GM12874 (cell line): ENCODE results near the gene IL1B.

Experiments used
- TF ChIP-seq, protein P1 (sequence below): IDR thresholded peaks from 2 replicates; pipeline ENCODE4 v1.5.1; 2011; ENCODE audit warnings: low read depth, mild to moderate bottlenecking, control low read depth, low read length, moderate library complexity; ENCODE audit not compliant: insufficient read depth

IL1B gene

DNA sequence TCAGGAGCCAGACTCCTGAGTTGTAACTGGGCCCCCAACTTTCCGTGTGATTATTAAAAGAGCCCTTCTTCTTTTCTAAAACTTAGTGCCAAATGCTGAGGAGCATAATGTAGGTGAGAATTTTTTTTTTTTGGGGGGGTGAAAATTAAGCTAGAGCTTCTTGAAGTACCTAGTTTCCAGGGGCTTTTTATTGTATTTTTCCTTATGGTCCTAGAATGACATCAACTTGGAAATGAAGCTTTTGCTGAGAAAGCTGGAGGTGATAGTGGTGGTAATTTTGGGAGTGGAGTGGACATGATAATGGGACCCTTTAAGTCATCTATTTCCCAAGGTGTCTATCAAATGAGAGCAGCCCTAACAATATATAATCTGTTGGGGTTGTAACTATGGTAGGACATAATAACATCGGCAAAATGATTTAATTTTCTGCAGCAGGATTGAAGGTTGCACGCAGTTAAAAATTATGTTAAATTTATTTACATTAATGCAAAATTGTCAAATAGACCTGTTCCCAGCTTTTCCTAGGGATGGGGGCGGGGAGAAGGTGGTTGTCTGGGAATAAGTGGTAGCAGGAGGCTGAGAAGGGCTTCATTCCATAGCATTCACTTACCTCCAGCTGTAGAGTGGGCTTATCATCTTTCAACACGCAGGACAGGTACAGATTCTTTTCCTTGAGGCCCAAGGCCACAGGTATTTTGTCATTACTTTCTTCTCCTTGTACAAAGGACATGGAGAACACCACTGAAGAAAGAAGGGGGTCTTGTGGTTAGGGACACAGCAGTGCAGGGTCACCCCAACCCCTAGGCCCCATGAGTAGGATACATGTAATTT, 5.7 kb downstream of the IL1B start:
- TF ChIP-seq, protein P1, sequence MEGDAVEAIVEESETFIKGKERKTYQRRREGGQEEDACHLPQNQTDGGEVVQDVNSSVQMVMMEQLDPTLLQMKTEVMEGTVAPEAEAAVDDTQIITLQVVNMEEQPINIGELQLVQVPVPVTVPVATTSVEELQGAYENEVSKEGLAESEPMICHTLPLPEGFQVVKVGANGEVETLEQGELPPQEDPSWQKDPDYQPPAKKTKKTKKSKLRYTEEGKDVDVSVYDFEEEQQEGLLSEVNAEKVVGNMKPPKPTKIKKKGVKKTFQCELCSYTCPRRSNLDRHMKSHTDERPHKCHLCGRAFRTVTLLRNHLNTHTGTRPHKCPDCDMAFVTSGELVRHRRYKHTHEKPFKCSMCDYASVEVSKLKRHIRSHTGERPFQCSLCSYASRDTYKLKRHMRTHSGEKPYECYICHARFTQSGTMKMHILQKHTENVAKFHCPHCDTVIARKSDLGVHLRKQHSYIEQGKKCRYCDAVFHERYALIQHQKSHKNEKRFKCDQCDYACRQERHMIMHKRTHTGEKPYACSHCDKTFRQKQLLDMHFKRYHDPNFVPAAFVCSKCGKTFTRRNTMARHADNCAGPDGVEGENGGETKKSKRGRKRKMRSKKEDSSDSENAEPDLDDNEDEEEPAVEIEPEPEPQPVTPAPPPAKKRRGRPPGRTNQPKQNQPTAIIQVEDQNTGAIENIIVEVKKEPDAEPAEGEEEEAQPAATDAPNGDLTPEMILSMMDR: no peak

DNA sequence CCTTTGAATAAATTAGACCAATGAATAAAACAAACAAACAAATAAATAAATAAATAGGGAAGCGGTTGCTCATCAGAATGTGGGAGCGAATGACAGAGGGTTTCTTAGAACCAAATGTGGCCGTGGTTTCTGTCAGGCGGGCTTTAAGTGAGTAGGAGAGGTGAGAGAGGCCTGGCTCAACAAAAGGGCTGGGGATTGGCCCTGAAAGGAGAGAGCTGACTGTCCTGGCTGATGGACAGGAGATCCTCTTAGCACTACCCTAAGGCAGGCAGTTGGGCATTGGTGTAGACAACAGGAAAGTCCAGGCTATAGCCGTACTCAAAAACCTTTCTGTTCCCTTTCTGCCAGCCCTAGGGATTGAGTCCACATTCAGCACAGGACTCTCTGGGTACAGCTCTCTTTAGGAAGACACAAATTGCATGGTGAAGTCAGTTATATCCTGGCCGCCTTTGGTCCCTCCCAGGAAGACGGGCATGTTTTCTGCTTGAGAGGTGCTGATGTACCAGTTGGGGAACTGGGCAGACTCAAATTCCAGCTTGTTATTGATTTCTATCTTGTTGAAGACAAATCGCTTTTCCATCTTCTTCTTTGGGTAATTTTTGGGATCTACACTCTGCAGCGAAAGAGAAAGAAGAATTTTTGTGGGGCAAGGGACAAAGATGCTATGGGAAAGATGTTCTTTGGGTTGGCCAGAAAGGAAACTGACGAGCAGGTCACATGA, 6.5 kb downstream of the IL1B start:
- TF ChIP-seq, protein P1: no peak

DNA sequence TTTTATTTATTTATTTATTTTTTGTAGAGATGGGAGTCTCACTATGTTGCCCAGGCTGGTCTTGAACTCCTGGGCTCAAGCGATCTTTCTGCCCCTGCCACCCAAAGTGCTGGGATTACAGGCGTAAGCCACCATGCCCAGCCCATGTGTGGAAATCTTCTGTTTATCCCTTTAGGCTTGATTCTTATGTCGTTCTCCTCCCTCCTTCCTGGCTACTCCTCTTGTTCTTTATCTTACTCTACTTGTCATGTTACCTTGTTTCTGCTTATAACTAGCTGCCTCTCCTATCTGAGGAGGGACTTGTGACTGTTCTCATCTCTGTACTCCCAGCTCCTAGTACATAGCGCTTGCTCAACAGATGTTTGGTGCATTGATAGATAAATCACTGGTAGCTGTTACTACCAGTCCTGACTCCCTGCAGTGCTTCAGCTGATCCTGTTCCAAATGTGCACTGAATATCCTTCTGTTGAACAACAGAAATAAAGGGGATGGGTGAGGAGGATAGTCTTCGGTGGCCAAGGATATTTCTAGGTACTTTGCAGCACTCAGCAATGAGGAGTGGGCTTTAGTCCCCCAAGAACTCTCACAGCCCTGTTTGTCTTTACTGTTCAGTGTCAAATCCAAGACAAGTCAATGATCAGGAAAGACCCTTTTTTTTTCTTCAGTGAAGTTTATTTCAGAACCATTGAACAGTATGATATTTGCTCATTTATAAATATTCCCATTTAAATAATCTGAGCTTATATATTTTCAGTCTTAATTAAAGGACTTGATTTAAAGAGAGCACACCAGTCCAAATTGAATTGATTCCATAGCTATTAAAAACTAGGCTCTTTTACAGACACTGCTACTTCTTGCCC, 7.2 kb downstream of the IL1B start:
- TF ChIP-seq, protein P1: no peak

DNA sequence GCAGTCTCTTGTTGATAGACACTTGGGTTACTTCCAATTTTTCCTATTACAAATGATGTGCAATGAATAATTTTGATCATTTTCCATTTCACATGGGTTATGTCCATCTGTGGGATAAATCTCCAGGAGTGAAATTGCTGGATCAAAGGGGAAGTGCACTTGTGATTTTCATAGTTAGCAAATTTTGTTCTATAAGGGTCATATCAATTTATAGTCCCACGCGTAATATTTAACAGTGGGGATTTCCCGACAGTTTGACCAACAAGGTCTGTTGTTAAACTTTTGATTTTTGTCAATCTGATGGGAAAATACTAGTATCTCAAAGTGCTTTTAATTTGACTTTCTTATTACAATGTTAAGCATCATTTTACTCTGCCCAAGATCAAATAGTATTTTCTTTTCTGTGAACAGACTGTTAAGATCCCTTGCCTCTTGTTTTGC, 8.3 kb downstream of the IL1B start:
- TF ChIP-seq, protein P1: no peak

DNA sequence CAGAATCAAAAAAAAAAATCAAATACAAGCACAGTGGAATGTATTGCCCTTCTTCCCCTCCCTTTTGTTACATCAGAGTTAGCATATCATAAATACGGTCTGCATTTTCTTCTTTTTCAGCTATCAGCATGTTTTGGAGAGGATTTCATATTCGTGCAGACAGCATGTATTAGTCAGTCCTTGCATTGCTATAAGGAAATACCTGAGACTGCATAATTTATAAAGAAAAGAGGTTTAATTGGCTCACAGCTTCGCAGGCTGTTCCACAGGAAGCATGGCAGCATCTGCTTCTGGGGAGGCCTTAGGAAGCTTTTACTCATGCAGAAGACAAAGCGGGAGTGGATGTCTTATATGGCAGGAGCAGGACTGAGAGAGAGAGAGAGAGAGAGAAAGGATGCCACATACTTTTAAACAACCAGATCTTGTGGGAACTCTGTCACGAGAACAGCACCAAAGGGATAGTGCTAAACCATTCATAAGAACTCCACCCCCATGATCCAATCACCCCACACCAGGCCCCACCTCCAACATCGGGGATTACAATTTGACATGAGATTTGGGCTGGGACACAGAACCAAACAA, 8.9 kb downstream of the IL1B start:
- TF ChIP-seq, protein P1: no peak

DNA sequence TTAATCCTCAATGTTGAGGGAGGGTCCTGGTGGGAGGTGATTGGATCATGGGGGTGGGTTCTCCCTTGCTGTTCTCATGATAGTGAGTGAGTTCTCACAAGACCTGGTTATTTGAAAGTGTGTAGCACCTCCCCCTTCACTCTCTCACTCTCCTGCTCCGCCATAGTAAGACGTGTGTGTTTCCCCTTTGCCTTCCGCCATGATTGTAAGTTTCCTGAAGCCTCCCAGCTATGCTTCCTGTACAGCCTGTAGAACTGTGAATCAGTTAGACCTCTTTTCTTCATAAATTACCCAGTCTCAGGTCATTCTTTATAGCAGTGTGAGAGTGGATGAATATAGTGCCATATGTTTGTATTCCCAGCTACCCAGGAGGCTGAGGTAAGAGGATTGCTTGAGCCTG, 9.6 kb downstream of the IL1B start:
- TF ChIP-seq, protein P1: no peak
